ENCODE measurements around the gene DIRAS1. TPM values are rescaled to one million over a fixed set of nuclear protein-coding genes. Genes with fewer than 3 reads are reported as not detected.

DIRAS1 gene
- polyA plus RNA-seq, 1 experiment = 21.4 TPM

- POLR2A ChIA-PET = no interaction called here
- no peak for TF ChIP-seq CTCF (IDR thresholded peaks at IDR 0.05; ENCODE audit: insufficient read depth, low read depth, low read length)
- CTCF ChIA-PET = no interaction called here
- no peak overlapping the region for H3K4me3 ChIP-seq (ENCODE audit: low read depth, low read length)
- H3K36me3 ChIP-seq (ENCODE audit: control insufficient read depth, insufficient read depth, low read length) = peaks cover 29% of the 10 kb centered on the region
- no peak for DNase-seq (ENCODE audit: low read depth)
- H3K27me3 ChIP-seq (ENCODE audit: control insufficient read depth, insufficient read depth, low read length) = no peaks in the 10 kb centered on the region
These were observed 46.5 kb upstream of the DIRAS1 start for GRCh38 chr19:2767688-2768087.

GRCh38 chr19:2766594-2767372 is 45.6 kb upstream of the DIRAS1 start:
- no peak overlapping the region for H3K4me3 ChIP-seq (ENCODE audit: low read depth, low read length)
- DNase-seq (ENCODE audit: low read depth) = no peak
- H3K36me3 ChIP-seq (ENCODE audit: control insufficient read depth, insufficient read depth, low read length) = peaks cover 34% of the 10 kb centered on the region
- POLR2A ChIA-PET = no interaction called here
- CTCF ChIA-PET = no interaction called here
- no peak for TF ChIP-seq CTCF (IDR thresholded peaks at IDR 0.05; ENCODE audit: insufficient read depth, low read depth, low read length)
- no peaks in the 10 kb centered on the region for H3K27me3 ChIP-seq (ENCODE audit: control insufficient read depth, insufficient read depth, low read length)

GRCh38 chr19:2765376-2765775 is 44.2 kb upstream of the DIRAS1 start:
- ChIA-PET POLR2A (no interaction called here), CTCF (no interaction called here)
- Histone ChIP-seq H3K36me3 (ENCODE audit: control insufficient read depth, insufficient read depth, low read length) (peaks cover 39% of the 10 kb centered on the region), H3K4me3 (ENCODE audit: low read depth, low read length) (no peak overlapping the region), H3K27me3 (ENCODE audit: control insufficient read depth, insufficient read depth, low read length) (no peaks in the 10 kb centered on the region)
- TF ChIP-seq CTCF (IDR thresholded peaks at IDR 0.05; ENCODE audit: insufficient read depth, low read depth, low read length) = no peak
- DNase-seq (ENCODE audit: low read depth) = no peak

GRCh38 chr19:2764945-2765344 is 43.8 kb upstream of the DIRAS1 start:
- no peak for DNase-seq (ENCODE audit: low read depth)
- Histone ChIP-seq H3K4me3 (ENCODE audit: low read depth, low read length) (no peak overlapping the region), H3K27me3 (ENCODE audit: control insufficient read depth, insufficient read depth, low read length) (no peaks in the 10 kb centered on the region), H3K36me3 (ENCODE audit: control insufficient read depth, insufficient read depth, low read length) (peaks cover 39% of the 10 kb centered on the region)
- ChIA-PET POLR2A (no interaction called here), CTCF (no interaction called here)
- no peak for TF ChIP-seq CTCF (IDR thresholded peaks at IDR 0.05; ENCODE audit: insufficient read depth, low read depth, low read length)

- CTCF ChIA-PET = no interaction called here
- no peaks in the 10 kb centered on the region for H3K27me3 ChIP-seq (ENCODE audit: control insufficient read depth, insufficient read depth, low read length)
- DNase-seq (ENCODE audit: low read depth) = no peak
- POLR2A ChIA-PET = no interaction called here
- TF ChIP-seq CTCF (IDR thresholded peaks at IDR 0.05; ENCODE audit: insufficient read depth, low read depth, low read length) = no peak
- peaks cover 43% of the 10 kb centered on the region for H3K36me3 ChIP-seq (ENCODE audit: control insufficient read depth, insufficient read depth, low read length)
- no peak overlapping the region for H3K4me3 ChIP-seq (ENCODE audit: low read depth, low read length)
These were observed 42.5 kb upstream of the DIRAS1 start for GRCh38 chr19:2763687-2764086.
